Activated CD4-positive, alpha-beta T cell treated with anti-CD3 and anti-CD28 coated beads, Interleukin-10, Interleukin-2, amounts not matched to agents 100 ng/mL and 50 ng/mL, durations not matched to agents 16 hours and 8 hours (primary cell): ENCODE data around the gene WNT11.

Experiments used
- DNase-seq: peaks from one replicate; pipeline ENCODE4 v3.0.0-alpha.2; 2020

WNT11 gene

DNA sequence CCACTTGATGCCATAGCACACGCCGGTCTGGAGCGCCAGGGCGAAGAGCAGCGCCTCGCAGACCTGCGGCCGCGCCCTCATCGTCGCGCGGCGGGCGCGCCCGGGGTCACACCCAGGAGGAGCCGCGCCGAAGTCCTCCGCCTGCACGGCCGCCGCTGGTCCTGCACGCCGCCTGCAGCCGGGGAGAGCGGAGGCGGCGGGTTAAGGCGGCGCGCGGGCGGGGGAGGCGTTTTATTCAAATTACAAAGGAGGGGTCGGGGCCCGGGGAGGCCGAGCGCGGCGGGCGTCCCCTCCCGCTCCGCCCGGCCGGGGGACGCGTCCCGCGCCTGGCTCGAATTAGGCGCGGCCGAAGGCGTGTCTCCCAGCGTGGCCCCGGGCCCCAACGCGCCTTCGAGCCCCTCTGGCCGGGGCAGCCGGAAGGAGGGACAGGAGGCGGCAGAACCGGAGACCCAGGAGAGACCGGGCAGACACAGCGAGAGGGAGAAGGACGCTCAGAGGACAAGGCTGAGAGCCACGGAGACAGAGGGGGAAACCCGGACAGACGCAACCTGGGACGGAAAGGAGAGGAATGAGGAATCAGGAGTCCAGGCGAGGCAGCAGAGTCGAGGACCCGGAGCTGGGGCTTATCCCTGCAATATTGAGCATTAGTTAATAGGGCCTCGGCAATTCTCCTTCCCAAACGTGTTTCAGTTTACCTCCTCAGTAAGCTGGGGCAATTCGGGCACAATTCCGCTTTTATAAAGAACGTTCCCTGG, at the start of gene WNT11:
Gene WNT11, minus strand, starts transcription at position 176 of the 755 bp plus-strand sequence. Its CDS starts 95 bp downstream, at position 81.
- DNase-seq, result no peak

- DNase-seq, result no peak
Observed at GRCh38 chr11:76253416-76253815, 47.1 kb upstream of the WNT11 start.

- no peak for DNase-seq
Observed at GRCh38 chr11:76252631-76253070, 46.3 kb upstream of the WNT11 start.

DNA sequence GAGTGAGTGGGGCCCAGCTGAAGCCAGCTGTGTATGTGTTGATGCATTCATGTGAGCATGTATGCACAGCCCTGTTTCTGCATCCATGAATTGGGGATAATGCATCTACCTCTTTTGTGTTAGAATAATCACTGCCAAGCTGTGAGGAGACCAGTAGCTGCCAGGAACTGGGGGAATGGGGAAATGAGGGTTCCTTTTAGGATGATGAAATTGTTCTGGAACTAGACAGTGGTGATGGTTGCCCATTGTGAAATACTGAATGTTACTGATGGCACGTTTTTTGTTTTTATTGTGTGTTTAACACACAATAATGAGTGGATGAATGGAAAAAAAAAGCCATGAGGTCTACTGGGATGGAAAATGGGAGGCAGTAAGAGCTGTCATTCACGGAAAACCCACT, 45.3 kb upstream of the WNT11 start:
- no peak for DNase-seq

DNA sequence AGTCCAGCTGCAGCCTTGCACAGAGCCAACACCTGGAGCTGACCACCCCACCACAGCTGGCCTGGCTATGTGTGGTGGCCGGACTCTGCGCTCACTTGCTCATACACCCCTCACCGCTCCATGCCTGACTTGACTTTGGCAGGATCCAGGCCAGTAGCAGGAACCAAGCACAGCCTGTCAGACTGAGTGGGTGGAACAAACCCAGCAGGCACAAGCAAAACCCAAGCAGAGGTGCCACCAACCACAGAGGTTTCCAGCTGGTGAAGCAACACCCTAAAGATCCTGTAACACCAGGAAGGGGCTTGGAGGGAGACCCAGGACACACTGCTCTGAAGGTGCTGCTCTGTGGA, 44.9 kb upstream of the WNT11 start:
- DNase-seq, result no peak

DNA sequence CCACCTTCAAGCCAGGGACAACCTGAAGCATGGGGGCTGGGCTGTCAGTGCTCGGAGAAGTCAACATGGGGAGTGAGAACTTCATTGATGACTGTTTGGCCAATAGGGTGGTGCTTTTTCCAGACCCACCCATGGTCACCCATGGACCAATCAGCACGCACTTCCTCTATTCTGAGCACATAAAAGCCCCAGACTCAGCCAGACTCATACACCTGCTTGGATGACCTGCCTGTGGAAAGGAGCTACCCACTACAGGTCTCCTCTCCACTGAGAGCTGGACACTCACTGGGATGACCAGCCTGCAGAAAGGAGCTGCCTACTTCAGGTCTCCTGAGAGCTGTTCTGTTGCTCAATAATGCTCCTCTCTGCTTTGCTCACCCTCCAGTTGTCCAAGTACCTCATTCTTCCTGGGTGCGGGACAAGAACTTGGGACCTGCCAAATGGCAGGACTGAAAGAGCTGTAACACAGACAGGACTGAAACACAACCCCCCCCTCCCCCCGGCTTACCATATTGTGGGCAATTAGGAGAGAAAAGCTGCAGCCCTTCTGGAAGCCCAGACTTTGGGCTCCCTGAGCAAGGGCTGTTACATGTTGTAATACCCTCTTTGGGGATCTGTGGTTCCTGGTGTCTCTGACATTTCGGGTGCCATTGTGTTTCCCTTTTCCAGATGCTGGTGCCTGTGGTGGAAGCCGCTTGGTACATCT, 44.4 kb upstream of the WNT11 start:
- no peak for DNase-seq

GRCh38 chr11:76249195-76249741, 43.0 kb upstream of the WNT11 start:
- DNase-seq, result no peak

GRCh38 chr11:76248210-76248609, 41.9 kb upstream of the WNT11 start:
- peak; percentile 13 for DNase-seq

DNA sequence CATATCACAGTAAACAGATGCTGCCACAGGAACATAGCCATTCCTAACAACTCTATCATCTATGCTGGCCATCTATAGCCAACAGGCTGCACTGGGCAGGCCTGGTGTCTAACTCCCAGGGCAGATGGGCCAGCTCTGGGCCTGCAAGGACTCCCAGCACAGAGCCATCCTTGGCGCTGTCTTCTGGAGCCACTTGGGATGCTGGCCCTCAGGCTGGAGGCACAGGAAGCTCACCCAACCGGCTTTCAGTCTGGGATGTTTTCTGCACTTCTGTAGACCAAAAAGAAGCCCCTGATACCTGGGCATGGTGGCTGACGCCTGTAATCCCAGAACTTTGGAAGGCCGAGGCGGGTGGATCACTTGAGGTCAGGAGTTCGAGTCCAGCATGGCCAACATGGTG, 40.8 kb upstream of the WNT11 start:
- no peak for DNase-seq

DNA sequence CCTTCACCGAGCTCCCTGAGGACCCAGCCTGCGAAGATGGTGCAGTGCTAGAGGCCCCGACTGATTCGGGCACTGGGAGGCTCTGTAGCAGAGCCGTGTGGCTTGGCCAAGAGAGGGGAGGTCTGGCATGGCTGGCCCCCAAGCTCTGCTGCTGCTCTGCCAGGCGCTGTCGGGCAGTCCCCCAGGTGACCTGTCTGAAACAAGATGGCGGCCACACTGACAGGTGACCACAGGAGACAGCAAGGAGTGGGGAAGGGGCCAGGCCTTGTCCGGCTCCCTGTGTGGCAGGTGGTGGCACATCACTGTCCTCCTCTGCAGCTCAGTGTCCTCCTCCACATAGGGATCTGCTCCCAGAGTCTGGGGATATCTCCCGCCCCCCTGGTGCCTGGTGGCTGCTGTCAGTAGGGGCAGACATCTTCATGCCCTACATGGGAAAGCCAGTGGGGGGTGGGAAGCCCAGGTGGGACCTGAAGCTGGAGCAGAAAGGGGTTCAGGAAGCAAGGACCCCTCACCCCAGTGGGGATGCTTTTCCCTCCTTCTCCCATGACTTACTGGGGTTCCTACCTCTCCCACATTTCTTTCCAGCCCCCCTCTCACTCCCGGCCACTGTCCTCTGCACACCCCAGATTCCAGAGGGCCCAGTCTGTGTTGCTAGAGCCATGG, 40.1 kb upstream of the WNT11 start:
- no peak for DNase-seq

DNA sequence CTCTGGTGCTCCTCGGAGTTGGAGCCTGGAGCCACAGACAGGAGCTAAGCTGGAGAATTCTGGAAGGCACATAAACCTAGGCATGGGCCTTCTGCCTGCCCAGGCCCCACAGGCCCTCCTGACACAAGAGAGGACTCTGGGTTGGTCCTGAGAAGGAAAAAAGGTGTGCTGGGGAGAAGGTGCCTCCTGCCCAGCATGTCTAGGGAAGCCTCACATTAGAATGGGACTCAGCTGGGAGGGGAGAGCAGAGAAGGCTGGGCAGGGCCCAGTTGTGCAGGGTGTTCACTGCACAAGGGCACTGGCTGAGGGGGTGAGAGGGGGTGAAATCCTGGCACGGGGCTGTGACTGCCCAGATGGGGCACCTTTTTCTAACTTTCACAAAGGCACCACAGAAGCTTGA, 39.4 kb upstream of the WNT11 start:
- no peak for DNase-seq

GRCh38 chr11:76244316-76244851, 38.1 kb upstream of the WNT11 start:
- no peak for DNase-seq

GRCh38 chr11:76243957-76244285, 37.6 kb upstream of the WNT11 start:
- DNase-seq, result no peak

- no peak for DNase-seq
Observed at GRCh38 chr11:76243193-76243956, 37.1 kb upstream of the WNT11 start.

GRCh38 chr11:76242004-76242779, 35.9 kb upstream of the WNT11 start:
- no peak for DNase-seq

DNA sequence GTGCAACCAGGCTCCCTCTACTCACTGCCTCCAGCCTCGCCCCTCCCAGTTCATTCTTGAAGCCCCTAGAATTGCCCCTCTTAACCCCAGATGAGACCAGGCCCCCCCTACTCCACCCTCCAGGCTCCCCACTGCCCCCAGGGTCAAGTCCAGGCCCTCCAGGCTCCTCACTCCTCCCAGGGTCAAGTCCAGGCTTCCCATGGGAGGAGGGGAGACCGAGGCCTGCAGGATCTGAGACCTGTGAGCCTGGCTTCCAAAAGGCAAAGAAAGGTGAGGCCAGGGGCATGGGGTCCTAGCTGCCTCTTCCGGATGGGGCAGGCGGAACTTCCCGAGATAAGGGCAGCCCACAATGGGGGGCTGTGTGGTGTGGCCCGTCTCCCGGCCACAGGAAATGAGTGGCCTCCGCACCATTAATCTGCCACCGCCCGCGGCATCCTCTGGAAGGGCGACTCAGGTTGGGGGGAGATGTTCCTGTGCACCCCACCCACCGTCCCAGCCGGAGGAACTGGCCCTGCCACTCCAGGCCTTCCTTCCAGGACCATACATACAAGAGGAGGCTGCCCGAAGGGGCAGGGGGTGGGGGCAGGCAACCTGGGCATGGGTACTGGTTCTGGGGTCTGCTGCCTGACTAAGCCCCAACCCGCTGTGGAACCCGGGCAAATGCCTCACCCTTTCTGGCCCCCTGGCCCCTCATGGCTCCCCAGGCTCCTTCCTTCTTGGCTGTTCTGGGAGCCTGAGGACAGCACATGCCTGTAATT, 35.1 kb upstream of the WNT11 start:
- no peak for DNase-seq

- no peak for DNase-seq
Observed at GRCh38 chr11:76240666-76241065, 34.4 kb upstream of the WNT11 start.

GRCh38 chr11:76240161-76240540, 33.8 kb upstream of the WNT11 start:
- DNase-seq, result no peak

- DNase-seq, result no peak
Observed at GRCh38 chr11:76239483-76240160, 33.3 kb upstream of the WNT11 start.

DNA sequence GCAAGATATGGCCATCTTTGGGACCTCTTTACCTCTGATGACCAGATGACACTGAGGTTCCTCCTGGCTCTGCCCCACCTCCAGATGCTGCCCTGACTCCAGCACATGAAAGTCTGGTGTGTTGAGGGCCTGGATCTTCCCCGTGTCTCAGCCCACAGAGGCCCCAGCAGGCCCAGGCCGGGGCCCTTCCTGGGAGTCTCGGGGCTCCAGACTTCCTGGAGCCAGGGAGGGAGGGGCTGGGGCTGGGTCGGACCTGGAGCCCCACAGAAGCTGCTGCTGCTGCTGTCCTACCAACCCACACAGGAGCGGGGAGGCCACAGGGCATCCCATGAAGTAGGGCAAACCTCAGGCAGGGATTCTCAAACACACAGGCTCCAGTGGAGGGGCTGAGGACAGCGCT, 32.2 kb upstream of the WNT11 start:
- DNase-seq, result no peak

- DNase-seq, result no peak
Observed at GRCh38 chr11:76237914-76238313, 31.6 kb upstream of the WNT11 start.
